ENCODE results near the gene MB21D2.

The MB21D2 gene

GRCh38 chr3:192801985-192802384 is 115.7 kb downstream of the MB21D2 start:
- TF ChIP-seq EGR1 (IDR thresholded peaks at IDR 0.05) (no peak), NFIC (IDR thresholded peaks at IDR 0.05) (no peak), TEAD4 (IDR thresholded peaks at IDR 0.05) (no peak), REST (IDR thresholded peaks at IDR 0.05; ENCODE audit: low read depth) (no peak), RAD21 (IDR thresholded peaks at IDR 0.05; ENCODE audit: low read depth) (no peak), TCF12 (IDR thresholded peaks at IDR 0.05; ENCODE audit: low read depth) (no peak), EP300 (IDR thresholded peaks at IDR 0.05; ENCODE audit: borderline replicate concordance) (no peak), TAF1 (IDR thresholded peaks at IDR 0.05; ENCODE audit: low read depth) (no peak), FOXM1 (IDR thresholded peaks at IDR 0.05; ENCODE audit: borderline replicate concordance, low read depth) (no peak), CREB1 (IDR thresholded peaks at IDR 0.05; ENCODE audit: low read depth) (no peak), CEBPB (IDR thresholded peaks at IDR 0.05) (no peak), YY1 (IDR thresholded peaks at IDR 0.05; ENCODE audit: low read depth) (no peak), ZBTB7A (IDR thresholded peaks at IDR 0.05; ENCODE audit: low read depth) (no peak)
- TF ChIP-seq, protein P1, sequence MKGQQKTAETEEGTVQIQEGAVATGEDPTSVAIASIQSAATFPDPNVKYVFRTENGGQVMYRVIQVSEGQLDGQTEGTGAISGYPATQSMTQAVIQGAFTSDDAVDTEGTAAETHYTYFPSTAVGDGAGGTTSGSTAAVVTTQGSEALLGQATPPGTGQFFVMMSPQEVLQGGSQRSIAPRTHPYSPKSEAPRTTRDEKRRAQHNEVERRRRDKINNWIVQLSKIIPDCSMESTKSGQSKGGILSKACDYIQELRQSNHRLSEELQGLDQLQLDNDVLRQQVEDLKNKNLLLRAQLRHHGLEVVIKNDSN (IDR thresholded peaks at IDR 0.05) = no peak
- TF ChIP-seq, protein P2, sequence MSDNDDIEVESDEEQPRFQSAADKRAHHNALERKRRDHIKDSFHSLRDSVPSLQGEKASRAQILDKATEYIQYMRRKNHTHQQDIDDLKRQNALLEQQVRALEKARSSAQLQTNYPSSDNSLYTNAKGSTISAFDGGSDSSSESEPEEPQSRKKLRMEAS (IDR thresholded peaks at IDR 0.05) = no peak

- TF ChIP-seq YY1 (IDR thresholded peaks at IDR 0.05; ENCODE audit: low read depth) = no peak
- TF ChIP-seq, protein P1 (IDR thresholded peaks at IDR 0.05) = no peak
- TF ChIP-seq TEAD4 (IDR thresholded peaks at IDR 0.05) = no peak
- no peak for TF ChIP-seq TCF12 (IDR thresholded peaks at IDR 0.05; ENCODE audit: low read depth)
- TF ChIP-seq NFIC (IDR thresholded peaks at IDR 0.05) = no peak
- TF ChIP-seq REST (IDR thresholded peaks at IDR 0.05; ENCODE audit: low read depth) = no peak
- no peak for TF ChIP-seq EP300 (IDR thresholded peaks at IDR 0.05; ENCODE audit: borderline replicate concordance)
- TF ChIP-seq CREB1 (IDR thresholded peaks at IDR 0.05; ENCODE audit: low read depth) = no peak
- TF ChIP-seq TAF1 (IDR thresholded peaks at IDR 0.05; ENCODE audit: low read depth) = no peak
- TF ChIP-seq, protein P2 (IDR thresholded peaks at IDR 0.05) = no peak
- no peak for TF ChIP-seq RAD21 (IDR thresholded peaks at IDR 0.05; ENCODE audit: low read depth)
- TF ChIP-seq FOXM1 (IDR thresholded peaks at IDR 0.05; ENCODE audit: borderline replicate concordance, low read depth) = no peak
- TF ChIP-seq ZBTB7A (IDR thresholded peaks at IDR 0.05; ENCODE audit: low read depth) = no peak
- TF ChIP-seq CEBPB (IDR thresholded peaks at IDR 0.05) = no peak
- TF ChIP-seq EGR1 (IDR thresholded peaks at IDR 0.05) = no peak
Measured at GRCh38 chr3:192799721-192800120, 117.9 kb downstream of the MB21D2 start.

GRCh38 chr3:192795021-192795420 is 122.6 kb downstream of the MB21D2 start:
- TF ChIP-seq EGR1 (IDR thresholded peaks at IDR 0.05) = no peak
- TF ChIP-seq NFIC (IDR thresholded peaks at IDR 0.05) = no peak
- TF ChIP-seq, protein P1 (IDR thresholded peaks at IDR 0.05) = no peak

DNA sequence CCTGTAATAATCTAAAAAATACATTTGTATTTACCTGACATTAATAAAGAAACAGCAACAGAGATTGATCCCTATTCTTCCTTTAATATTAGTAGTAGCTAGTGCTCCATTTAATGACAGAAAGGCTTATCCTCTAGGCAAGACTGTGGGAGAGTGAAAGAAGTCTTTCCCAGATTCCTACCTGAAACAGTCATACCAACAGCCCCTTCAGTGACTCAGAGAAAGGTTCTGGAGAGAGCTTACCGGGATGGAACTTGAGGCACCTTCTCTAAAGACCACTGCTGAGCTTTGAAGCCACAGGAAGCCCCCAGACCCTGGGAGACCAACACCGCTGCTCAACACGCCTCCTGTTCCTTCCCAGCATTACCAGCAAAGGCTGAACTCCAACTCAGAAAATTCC is 123.4 kb downstream of the MB21D2 start:
- no peak for TF ChIP-seq REST (IDR thresholded peaks at IDR 0.05; ENCODE audit: low read depth)

DNA sequence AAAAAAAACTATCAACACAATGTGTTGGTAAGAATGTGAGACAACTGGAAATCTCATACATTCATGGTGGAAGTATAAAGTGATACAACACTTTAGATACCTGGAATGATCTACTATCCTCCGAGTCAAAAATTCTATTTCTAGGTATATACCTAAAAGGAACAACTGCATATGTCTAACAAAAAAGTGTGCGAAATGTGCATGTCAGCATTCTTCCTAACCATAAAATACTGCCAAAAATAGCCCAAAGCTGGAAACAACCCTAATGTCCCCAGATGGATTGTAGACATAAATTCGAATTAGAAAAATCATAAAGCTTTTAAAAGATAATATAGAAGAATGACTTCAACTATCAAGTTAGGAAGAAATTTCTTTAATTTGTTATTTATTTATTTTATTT is 139.1 kb downstream of the MB21D2 start:
- TF ChIP-seq CREB1 (IDR thresholded peaks at IDR 0.05; ENCODE audit: low read depth) (no peak), YY1 (IDR thresholded peaks at IDR 0.05; ENCODE audit: low read depth) (no peak), ZBTB7A (IDR thresholded peaks at IDR 0.05; ENCODE audit: low read depth) (no peak), REST (IDR thresholded peaks at IDR 0.05; ENCODE audit: low read depth) (no peak), FOXM1 (IDR thresholded peaks at IDR 0.05; ENCODE audit: borderline replicate concordance, low read depth) (no peak), CEBPB (IDR thresholded peaks at IDR 0.05) (no peak), TAF1 (IDR thresholded peaks at IDR 0.05; ENCODE audit: low read depth) (no peak)
- TF ChIP-seq, protein P1 (IDR thresholded peaks at IDR 0.05) = no peak
